SK-N-SH (cell line): ENCODE data around the gene TENT4A.

Source experiments
- CHD2 ChIP-seq: fragments of 150-350 bp; IDR thresholded peaks from 2 replicates; pipeline ENCODE4 v1.6.1; 2018; ENCODE audit warnings: low read length; ENCODE audit not compliant: partially characterized antibody
- EP300 ChIP-seq, 2 experiments: IDR thresholded peaks; 2 replicates each; pipeline versions ENCODE4 v1.4.0 to v1.6.1; 2012; ENCODE audit warnings: borderline replicate concordance in 1 of 2, low read depth in 1 of 2, low read length in 1 of 2
- EZH2phosphoT487 ChIP-seq: fragments of 200-600 bp; sonication (generic); IDR thresholded peaks from 2 replicates; pipeline ENCODE4 v1.6.1; 2017; ENCODE audit warnings: low read depth, mixed run types, mild to moderate bottlenecking, antibody characterized with exemption, moderate library complexity, borderline replicate concordance
- FOXM1 ChIP-seq: IDR thresholded peaks from 2 replicates; pipeline ENCODE4 v1.4.0; 2012; ENCODE audit warnings: low read depth, mild to moderate bottlenecking
- GABPA ChIP-seq: IDR thresholded peaks from 2 replicates; pipeline ENCODE4 v1.4.0; 2012; ENCODE audit warnings: low read depth, mild to moderate bottlenecking
- MXI1 ChIP-seq: IDR thresholded peaks from 2 replicates; pipeline ENCODE4 v1.6.1; 2012; ENCODE audit warnings: mild to moderate bottlenecking, low read depth, low read length, improper control_type of control experiment
- NRF1 ChIP-seq: IDR thresholded peaks from 2 replicates; pipeline ENCODE4 v1.6.1; 2012; ENCODE audit warnings: low read depth, mild to moderate bottlenecking, low read length
- POLR2AphosphoS5 ChIP-seq: IDR thresholded peaks from 2 replicates; pipeline ENCODE4 v1.6.1; 2012; ENCODE audit warnings: low read depth, low read length
- SMC3 ChIP-seq: IDR thresholded peaks from 2 replicates; pipeline ENCODE4 v1.6.1; 2012; ENCODE audit warnings: low read depth, low read length, improper control_type of control experiment
- TAF1 ChIP-seq: IDR thresholded peaks from 2 replicates; pipeline ENCODE4 v1.6.1; 2012; ENCODE audit warnings: low read depth, mild to moderate bottlenecking, low read length, moderate library complexity, borderline replicate concordance
- TF ChIP-seq, protein P1 (sequence below): IDR thresholded peaks from 2 replicates; pipeline ENCODE4 v1.6.1; 2012; ENCODE audit warnings: mild to moderate bottlenecking, low read depth, low read length, moderate library complexity
- TF ChIP-seq, protein P2 (sequence below): fragments of 200-600 bp; sonication (generic); IDR thresholded peaks from 2 replicates; pipeline ENCODE4 v1.6.1; 2017; ENCODE audit warnings: antibody characterized with exemption, mild to moderate bottlenecking, moderate library complexity
- TF ChIP-seq, protein P3 (sequence below): IDR thresholded peaks from 2 replicates; pipeline ENCODE4 v1.4.0; 2012; ENCODE audit warnings: low read depth

DNA sequence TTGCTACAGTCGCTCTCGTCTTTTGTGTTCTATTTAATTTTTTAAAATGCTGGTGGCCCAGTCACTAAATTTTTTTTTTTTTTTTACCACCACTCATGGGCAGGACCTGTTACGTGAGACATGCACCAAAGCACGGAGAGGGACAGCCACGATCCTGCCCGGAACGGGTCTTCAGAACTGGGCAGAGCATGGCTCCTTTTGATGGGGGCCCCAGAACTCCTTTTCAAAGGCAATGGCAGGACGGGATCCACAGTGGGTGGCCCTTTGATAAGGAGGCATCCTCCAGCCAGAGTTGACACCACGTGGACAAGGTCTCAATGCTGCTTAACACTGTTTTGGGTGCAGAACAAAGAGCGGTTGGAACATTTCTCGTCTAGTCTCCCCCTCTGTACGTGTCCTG lies 50.0 kb downstream of the TENT4A start:
- TF ChIP-seq, protein P1, sequence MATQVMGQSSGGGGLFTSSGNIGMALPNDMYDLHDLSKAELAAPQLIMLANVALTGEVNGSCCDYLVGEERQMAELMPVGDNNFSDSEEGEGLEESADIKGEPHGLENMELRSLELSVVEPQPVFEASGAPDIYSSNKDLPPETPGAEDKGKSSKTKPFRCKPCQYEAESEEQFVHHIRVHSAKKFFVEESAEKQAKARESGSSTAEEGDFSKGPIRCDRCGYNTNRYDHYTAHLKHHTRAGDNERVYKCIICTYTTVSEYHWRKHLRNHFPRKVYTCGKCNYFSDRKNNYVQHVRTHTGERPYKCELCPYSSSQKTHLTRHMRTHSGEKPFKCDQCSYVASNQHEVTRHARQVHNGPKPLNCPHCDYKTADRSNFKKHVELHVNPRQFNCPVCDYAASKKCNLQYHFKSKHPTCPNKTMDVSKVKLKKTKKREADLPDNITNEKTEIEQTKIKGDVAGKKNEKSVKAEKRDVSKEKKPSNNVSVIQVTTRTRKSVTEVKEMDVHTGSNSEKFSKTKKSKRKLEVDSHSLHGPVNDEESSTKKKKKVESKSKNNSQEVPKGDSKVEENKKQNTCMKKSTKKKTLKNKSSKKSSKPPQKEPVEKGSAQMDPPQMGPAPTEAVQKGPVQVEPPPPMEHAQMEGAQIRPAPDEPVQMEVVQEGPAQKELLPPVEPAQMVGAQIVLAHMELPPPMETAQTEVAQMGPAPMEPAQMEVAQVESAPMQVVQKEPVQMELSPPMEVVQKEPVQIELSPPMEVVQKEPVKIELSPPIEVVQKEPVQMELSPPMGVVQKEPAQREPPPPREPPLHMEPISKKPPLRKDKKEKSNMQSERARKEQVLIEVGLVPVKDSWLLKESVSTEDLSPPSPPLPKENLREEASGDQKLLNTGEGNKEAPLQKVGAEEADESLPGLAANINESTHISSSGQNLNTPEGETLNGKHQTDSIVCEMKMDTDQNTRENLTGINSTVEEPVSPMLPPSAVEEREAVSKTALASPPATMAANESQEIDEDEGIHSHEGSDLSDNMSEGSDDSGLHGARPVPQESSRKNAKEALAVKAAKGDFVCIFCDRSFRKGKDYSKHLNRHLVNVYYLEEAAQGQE, result no peak
- no peak for TF ChIP-seq TAF1
- TF ChIP-seq FOXM1, result no peak
- TF ChIP-seq CHD2, result no peak
- TF ChIP-seq MXI1, result no peak
- no peak for TF ChIP-seq EP300 (IDR thresholded peaks at IDR 0.05; ENCODE audit: borderline replicate concordance in 1 of 2, low read depth in 1 of 2, low read length in 1 of 2)
- no peak for TF ChIP-seq GABPA
- no peak for TF ChIP-seq POLR2AphosphoS5
- TF ChIP-seq, protein P2, sequence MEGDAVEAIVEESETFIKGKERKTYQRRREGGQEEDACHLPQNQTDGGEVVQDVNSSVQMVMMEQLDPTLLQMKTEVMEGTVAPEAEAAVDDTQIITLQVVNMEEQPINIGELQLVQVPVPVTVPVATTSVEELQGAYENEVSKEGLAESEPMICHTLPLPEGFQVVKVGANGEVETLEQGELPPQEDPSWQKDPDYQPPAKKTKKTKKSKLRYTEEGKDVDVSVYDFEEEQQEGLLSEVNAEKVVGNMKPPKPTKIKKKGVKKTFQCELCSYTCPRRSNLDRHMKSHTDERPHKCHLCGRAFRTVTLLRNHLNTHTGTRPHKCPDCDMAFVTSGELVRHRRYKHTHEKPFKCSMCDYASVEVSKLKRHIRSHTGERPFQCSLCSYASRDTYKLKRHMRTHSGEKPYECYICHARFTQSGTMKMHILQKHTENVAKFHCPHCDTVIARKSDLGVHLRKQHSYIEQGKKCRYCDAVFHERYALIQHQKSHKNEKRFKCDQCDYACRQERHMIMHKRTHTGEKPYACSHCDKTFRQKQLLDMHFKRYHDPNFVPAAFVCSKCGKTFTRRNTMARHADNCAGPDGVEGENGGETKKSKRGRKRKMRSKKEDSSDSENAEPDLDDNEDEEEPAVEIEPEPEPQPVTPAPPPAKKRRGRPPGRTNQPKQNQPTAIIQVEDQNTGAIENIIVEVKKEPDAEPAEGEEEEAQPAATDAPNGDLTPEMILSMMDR, result no peak
- TF ChIP-seq, protein P3, sequence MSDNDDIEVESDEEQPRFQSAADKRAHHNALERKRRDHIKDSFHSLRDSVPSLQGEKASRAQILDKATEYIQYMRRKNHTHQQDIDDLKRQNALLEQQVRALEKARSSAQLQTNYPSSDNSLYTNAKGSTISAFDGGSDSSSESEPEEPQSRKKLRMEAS, result no peak
- no peak for TF ChIP-seq SMC3
- TF ChIP-seq EZH2phosphoT487, result no peak
- no peak for TF ChIP-seq NRF1
